IgD-negative memory B cell (primary cell): ENCODE measurements around the gene PHF21A. TPM values are rescaled to one million over a fixed set of nuclear protein-coding genes. Genes with fewer than 3 reads are reported as not detected.

ENCODE experiments used
- H3K27ac Mint-ChIP-seq, 3 donors: one replicate each; pipeline ENCODE4 v1.8.0; 2020 to 2022; ENCODE audit warnings: mild to moderate bottlenecking in 3 of 3, mixed read lengths in 3 of 3, moderate library complexity in 1 of 3
- H3K27me3 Mint-ChIP-seq: one replicate; pipeline ENCODE4 v1.8.0; 2021; ENCODE audit warnings: mixed read lengths
- H3K36me3 Mint-ChIP-seq: one replicate; pipeline ENCODE4 v1.8.0; 2020; ENCODE audit warnings: mild to moderate bottlenecking, mixed read lengths
- H3K4me1 Mint-ChIP-seq, 3 donors: one replicate each; pipeline ENCODE4 v1.8.0; 2020 to 2022; ENCODE audit warnings: mixed read lengths in 3 of 3, mild to moderate bottlenecking in 1 of 3
- H3K4me3 Mint-ChIP-seq, 4 donors: one replicate each; pipeline ENCODE4 v1.8.0; 2020 to 2022; ENCODE audit warnings: mild to moderate bottlenecking in 4 of 4, mixed read lengths in 4 of 4, moderate library complexity in 3 of 4
- H3K9me3 Mint-ChIP-seq, 3 donors: one replicate each; pipeline ENCODE4 v1.8.0; 2020 to 2021; ENCODE audit warnings: mixed read lengths in 3 of 3, mild to moderate bottlenecking in 1 of 3
- polyA plus RNA-seq: library from polyadenylated mRNA; unstranded; fragments of 300-500 nt; fragmentation: Illumina TruSeq; gene quantifications from one replicate; pipeline ENCODE4 v1.2.3, GENCODE V29; 2021

Gene PHF21A
- polyA plus RNA-seq, 1 donor from 2014 or later, result 17.2 TPM

- H3K4me3 Mint-ChIP-seq, result no peak overlapping the region
- H3K9me3 Mint-ChIP-seq, result no peaks in the 10 kb centered on the region
- H3K4me1 Mint-ChIP-seq, result peaks cover 0 to 2% (median 2%) of the 10 kb centered on the region in 3 donors
- H3K36me3 Mint-ChIP-seq, result peaks cover 3% of the 10 kb centered on the region
- H3K27ac Mint-ChIP-seq, result no peak overlapping the region
- peaks cover 25% of the 10 kb centered on the region for H3K27me3 Mint-ChIP-seq
These were observed 225.5 kb downstream of the PHF21A start for GRCh38 chr11:45895553-45896259.

DNA sequence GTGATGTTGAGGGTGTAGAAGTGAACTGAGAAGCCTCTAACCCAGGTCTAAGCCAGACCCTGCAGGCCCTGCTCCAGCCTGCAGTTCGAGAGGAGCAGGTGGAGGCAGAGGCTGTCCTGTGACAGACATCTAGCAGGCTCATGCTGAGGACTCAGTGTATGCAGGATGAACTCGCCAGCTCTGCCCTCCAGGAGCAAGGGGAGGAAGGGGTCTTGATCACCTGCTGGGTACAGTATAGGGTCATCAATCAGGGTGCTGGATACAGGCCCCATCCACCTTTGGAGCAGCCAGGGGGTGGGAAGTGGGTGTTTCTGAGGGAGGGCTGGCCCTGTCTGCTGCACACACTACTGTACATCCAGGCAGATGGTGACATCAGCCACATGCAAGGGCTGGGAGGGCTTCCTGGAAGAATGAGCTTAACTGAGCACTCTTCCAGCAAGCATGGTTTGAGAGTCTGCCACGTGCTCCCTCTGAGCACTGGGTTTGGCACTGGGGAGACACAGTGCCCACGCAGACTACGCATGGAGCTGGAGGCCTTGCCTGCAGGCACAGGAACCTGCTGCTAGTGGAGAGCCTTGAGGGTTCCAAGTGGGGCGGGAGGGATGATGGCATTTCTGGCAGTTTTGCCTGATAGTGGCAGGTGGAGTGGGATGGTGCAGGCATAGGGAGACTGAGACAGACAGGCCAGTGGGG is 226.6 kb downstream of the PHF21A start:
- Mint-ChIP-seq H3K4me3 (no peak overlapping the region), H3K4me1 (peaks cover 0 to 2% (median 2%) of the 10 kb centered on the region in 3 donors), H3K36me3 (peaks cover 3% of the 10 kb centered on the region), H3K9me3 (no peaks in the 10 kb centered on the region), H3K27ac (peak overlapping the region in 2 of 3 donors; percentile 50 to 51), H3K27me3 (peaks cover 23% of the 10 kb centered on the region)

DNA sequence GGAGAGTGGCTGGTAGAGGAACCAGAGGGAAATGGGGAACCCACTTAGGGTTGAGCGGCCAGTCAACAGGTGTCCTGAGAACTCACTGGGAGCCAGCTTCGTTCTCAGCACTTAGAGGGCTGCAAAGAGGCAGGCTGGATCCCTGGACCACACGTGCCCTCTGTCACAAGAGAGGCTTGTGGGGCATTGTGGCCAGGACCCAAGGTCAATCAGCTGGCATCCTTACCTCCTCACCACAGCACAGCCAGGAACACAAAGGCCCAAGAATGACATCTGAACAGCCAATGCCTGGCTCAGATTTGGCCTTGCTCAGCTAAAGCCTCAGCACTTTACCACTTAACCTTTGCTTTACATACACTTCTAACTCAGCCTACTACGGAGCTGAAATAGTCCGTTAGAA is 228.4 kb downstream of the PHF21A start:
- no peak overlapping the region for H3K27ac Mint-ChIP-seq
- peaks cover 21% of the 10 kb centered on the region for H3K27me3 Mint-ChIP-seq

DNA sequence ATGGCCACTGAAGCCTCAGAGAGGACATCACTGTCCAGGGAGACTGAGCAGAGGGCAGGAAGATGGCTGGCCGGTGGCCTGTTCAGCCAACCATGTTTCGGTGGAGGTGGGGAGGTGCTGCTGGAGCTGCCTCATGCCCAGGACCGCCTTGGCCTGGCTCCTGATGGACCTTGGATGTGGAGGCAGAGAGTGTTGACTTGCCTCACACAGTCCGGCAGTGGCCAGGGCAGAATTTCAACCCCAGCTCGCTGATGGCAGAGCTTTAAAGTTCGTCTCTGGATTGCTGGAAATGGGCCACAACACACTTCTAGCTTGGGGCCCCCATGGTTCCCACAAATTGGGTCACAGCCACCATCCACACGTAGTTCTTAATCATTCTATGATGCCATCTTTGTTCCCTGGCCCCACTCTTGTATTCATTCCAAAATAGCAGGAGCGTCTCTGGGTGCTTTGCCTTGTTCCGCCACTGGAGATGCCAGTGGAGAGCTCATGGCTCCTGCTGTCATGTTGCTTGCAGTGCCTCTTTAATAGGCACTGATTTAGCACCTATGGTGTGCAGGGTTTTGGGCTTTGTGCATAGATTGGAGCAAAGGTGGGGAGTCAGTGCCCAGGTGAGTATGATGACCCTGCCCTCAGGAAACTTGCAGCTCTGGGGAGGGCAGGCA is 230.2 kb downstream of the PHF21A start:
- no peak overlapping the region for H3K4me3 Mint-ChIP-seq
- peaks cover 5% of the 10 kb centered on the region for H3K36me3 Mint-ChIP-seq
- H3K4me1 Mint-ChIP-seq, result no peaks in the 10 kb centered on the region
- peaks cover 15% of the 10 kb centered on the region for H3K27me3 Mint-ChIP-seq
- no peaks in the 10 kb centered on the region for H3K9me3 Mint-ChIP-seq
- H3K27ac Mint-ChIP-seq, result no peak overlapping the region

More for the DNA sequence above, 228.4 kb downstream of the PHF21A start:
- no peak overlapping the region for H3K4me3 Mint-ChIP-seq
- no peaks in the 10 kb centered on the region for H3K4me1 Mint-ChIP-seq
- peaks cover 5% of the 10 kb centered on the region for H3K36me3 Mint-ChIP-seq
- H3K9me3 Mint-ChIP-seq, result no peaks in the 10 kb centered on the region

DNA sequence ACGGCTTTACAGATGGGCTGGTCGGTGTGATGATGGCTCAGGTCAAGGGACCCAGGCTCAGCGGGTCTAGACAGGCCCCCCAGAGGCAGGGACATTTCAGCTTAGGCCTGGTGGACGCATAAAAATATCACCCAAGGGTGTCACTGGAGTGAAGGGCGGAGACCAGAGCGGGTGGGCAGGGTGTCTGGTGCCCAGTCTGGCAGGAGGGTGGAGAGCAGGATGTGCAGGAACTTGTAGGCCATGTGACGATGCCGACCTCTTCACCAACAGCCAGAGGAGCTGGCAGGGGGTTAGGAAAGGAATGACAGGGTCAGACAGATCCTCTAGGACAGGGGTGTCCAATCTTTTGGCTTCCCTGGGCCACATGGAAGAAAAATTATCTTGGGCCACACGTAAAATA is 231.3 kb downstream of the PHF21A start:
- no peak overlapping the region for H3K4me3 Mint-ChIP-seq
- peaks cover 0 to 3% (median 0%) of the 10 kb centered on the region in 3 donors for H3K4me1 Mint-ChIP-seq
- H3K9me3 Mint-ChIP-seq, result no peaks in the 10 kb centered on the region
- peaks cover 14% of the 10 kb centered on the region for H3K27me3 Mint-ChIP-seq
- peaks cover 3% of the 10 kb centered on the region for H3K36me3 Mint-ChIP-seq
- peak overlapping the region in 1 of 3 donors; percentile 27 for H3K27ac Mint-ChIP-seq

DNA sequence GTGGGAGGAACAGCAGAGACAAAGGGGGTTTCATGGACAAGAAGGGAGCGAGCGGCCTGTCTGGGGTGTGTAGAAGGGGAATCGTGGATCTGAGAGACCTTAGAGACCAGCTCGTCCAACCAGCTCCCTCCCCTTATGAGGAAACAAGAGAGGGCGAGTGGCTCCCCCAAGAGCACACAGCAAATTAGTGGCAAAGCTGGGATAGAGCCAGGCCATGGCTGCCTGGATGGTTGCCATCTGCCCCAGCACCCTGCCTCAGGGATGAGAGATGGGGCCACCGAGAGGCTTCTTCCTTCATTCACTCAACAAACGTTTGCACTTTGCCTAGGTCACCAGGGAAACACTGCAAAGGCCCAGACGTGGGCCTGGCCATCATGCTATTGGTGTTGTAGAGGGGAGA is 231.7 kb downstream of the PHF21A start:
- Mint-ChIP-seq H3K4me3 (no peak overlapping the region), H3K9me3 (peaks cover 0 to 1% (median 0%) of the 10 kb centered on the region in 3 donors), H3K36me3 (peaks cover 1% of the 10 kb centered on the region), H3K27ac (peak overlapping the region in 1 of 3 donors; percentile 20), H3K27me3 (peaks cover 12% of the 10 kb centered on the region), H3K4me1 (peaks cover 0 to 8% (median under 1%) of the 10 kb centered on the region in 3 donors)

- H3K4me3 Mint-ChIP-seq, result peak overlapping the region in 3 of 4 donors; percentile 17 to 59 (median 56)
- peaks cover 1% of the 10 kb centered on the region for H3K36me3 Mint-ChIP-seq
- H3K9me3 Mint-ChIP-seq, result peaks cover 0 to 2% (median 0%) of the 10 kb centered on the region in 3 donors
- H3K27me3 Mint-ChIP-seq, result peaks cover 4% of the 10 kb centered on the region
- H3K27ac Mint-ChIP-seq, result no peak overlapping the region
- peaks cover 0 to 9% (median 5%) of the 10 kb centered on the region in 3 donors for H3K4me1 Mint-ChIP-seq
These were observed 233.7 kb downstream of the PHF21A start for GRCh38 chr11:45887587-45887986.

DNA sequence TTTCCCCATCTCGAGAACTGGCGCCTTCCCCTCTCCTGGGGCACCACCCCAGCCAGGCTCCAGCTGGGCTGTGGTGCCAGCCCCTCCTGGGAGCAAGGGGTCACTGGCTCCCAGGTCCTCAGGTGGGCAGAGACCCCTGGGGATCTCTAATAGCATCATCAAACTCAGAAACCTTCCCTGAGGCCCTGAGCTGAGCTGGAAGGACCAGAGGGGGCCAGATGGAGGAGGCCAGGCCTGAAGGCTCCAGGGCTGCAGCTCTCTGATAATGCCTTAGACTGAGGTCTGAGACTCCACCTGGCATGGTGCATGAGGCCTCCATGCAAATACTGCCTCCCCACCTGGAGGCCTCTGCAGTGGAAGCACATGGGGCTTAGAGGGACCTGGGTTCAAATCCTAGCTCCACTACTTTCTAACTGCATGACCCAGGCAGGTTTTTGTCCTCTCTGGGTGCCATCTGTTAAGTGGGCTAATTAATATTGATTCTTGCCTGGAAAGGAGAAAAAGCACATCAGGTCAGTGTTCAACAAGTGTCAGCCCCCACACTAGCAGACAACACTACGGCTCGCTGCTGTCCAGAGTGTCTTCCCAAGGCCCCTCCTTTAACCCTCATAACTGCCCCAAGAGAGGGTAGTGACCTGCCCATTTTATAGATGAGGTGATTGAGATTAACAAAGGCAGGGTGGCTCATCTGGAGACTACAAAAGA is 234.3 kb downstream of the PHF21A start:
- Mint-ChIP-seq H3K36me3 (peaks cover 1% of the 10 kb centered on the region), H3K4me1 (peaks cover 0 to 9% (median 5%) of the 10 kb centered on the region in 3 donors), H3K4me3 (peak overlapping the region; percentile 15 to 63 (median 44)), H3K27me3 (peaks cover 4% of the 10 kb centered on the region), H3K9me3 (peaks cover 0 to 2% (median 0%) of the 10 kb centered on the region in 3 donors), H3K27ac (no peak overlapping the region)

DNA sequence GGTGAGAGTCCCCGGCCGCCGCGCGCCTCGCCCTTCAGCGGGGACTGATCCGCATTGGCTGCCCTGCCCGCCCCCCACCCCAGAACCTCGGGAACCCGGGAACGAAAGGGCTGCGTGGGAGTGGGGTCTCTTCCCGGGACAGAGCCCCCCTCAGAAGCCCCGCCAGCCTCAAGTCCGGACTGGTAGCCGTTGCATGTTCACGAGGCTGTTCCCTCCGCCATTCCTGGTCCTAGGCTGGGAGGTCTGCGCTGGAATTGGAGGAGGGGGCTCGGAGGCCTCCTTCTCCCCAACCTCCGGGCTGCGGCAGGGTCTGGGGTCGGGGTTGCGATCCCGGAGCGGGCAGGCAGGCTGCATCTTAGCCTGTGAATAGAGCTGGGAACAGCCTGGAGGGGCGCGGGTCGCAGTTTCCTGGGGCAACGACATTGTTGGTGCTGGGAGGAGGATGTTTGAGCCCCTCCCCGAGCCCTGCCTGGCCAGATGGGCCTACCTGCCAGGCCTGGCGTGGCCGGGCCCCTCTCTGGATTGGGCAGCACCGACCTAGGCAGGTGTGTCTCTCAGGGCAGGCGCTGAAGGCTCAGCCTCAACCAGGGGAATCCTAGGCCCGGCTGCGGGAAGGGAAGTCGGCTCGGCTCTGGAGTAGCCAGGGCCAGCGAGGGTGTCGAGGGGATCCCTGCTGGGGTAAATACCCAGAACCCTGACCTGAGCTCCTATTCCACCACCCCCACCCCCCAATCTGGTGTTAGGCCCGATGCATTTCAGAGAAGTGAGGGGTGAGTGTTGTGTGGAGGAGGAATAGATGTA is 235.1 kb downstream of the PHF21A start:
- H3K27me3 Mint-ChIP-seq, result peaks cover 4% of the 10 kb centered on the region
- peak overlapping the region; percentile 12 to 59 (median 41) for H3K4me3 Mint-ChIP-seq
- peaks cover 1% of the 10 kb centered on the region for H3K36me3 Mint-ChIP-seq
- peaks cover 0 to 2% (median 0%) of the 10 kb centered on the region in 3 donors for H3K9me3 Mint-ChIP-seq
- peaks cover 0 to 9% (median 5%) of the 10 kb centered on the region in 3 donors for H3K4me1 Mint-ChIP-seq
- H3K27ac Mint-ChIP-seq, result no peak overlapping the region

- peaks cover 0 to 9% (median 5%) of the 10 kb centered on the region in 3 donors for H3K4me1 Mint-ChIP-seq
- H3K36me3 Mint-ChIP-seq, result peaks cover 2% of the 10 kb centered on the region
- H3K9me3 Mint-ChIP-seq, result peaks cover 0 to 2% (median 0%) of the 10 kb centered on the region in 3 donors
- H3K27ac Mint-ChIP-seq, result peak within 1 kb of the TSS in 1 of 3 donors; percentile 68
- H3K4me3 Mint-ChIP-seq, result peak within 1 kb of the TSS; percentile 71 to 93 (median 85)
- H3K27me3 Mint-ChIP-seq, result peaks cover 4% of the 10 kb centered on the region
These were observed 235.9 kb downstream of the PHF21A start, which contains the start of gene MAPK8IP1 for GRCh38 chr11:45885274-45885920. Gene MAPK8IP1 (plus strand): TSS chr11:45885651. CDS start chr11:45885821, 170 bp downstream.

- Mint-ChIP-seq H3K9me3 (peaks cover 0 to 2% (median 0%) of the 10 kb centered on the region in 3 donors), H3K4me3 (peak overlapping the region; percentile 71 to 93 (median 85)), H3K4me1 (peaks cover 0 to 9% (median 5%) of the 10 kb centered on the region in 3 donors), H3K27me3 (peaks cover 2% of the 10 kb centered on the region), H3K36me3 (peaks cover 8% of the 10 kb centered on the region), H3K27ac (peak overlapping the region in 1 of 3 donors; percentile 68)
These were observed 236.6 kb downstream of the PHF21A start for GRCh38 chr11:45884596-45885185.
